Keratinocyte (primary cell): Measurements from ENCODE around the gene DDX42. TPM values are rescaled to one million over a fixed set of nuclear protein-coding genes. Genes with fewer than 3 reads are reported as not detected.

Experiments used
- DNase-seq: peaks from one replicate; pipeline ENCODE4 v3.0.0-alpha.2; 2011; ENCODE audit warnings: low read depth, missing footprints, low spot score
- FAIRE-seq: peaks from 2 replicates; lab custom pipeline; 2011; peaks lifted over from hg19 to GRCh38; lab: Jason Lieb, UNC
- H2AFZ ChIP-seq: 2 replicates; pipeline ENCODE4 v1.6.0; 2012; ENCODE audit warnings: low read length, control low read depth, inconsistent platforms; ENCODE audit not compliant: control insufficient read depth
- H3K27ac ChIP-seq: 2 replicates; pipeline ENCODE4 v1.5.1; 2011; ENCODE audit warnings: low read length; ENCODE audit not compliant: control insufficient read depth, insufficient read depth
- H3K27me3 ChIP-seq: 3 replicates; pipeline ENCODE4 v1.6.0; 2011; ENCODE audit warnings: low read length; ENCODE audit not compliant: control insufficient read depth, insufficient read depth; ENCODE audit errors: extremely low read depth
- H3K36me3 ChIP-seq, 2 experiments: 2 replicates in 1 of 2; 3 replicates in 1 of 2; pipeline ENCODE4 v1.5.1; 2011; ENCODE audit warnings: low read length in 2 of 2, mild to moderate bottlenecking in 1 of 2; ENCODE audit not compliant: control insufficient read depth in 2 of 2, insufficient read depth in 2 of 2; ENCODE audit errors: extremely low read depth in 1 of 2
- H3K4me1 ChIP-seq: 3 replicates; pipeline ENCODE4 v1.5.1; 2011; ENCODE audit warnings: low read length; ENCODE audit not compliant: control insufficient read depth, insufficient read depth; ENCODE audit errors: extremely low read depth
- H3K4me2 ChIP-seq: 3 replicates; pipeline ENCODE4 v1.6.0; 2011; ENCODE audit warnings: low read depth, low read length; ENCODE audit not compliant: control insufficient read depth, insufficient read depth; ENCODE audit errors: extremely low read depth
- H3K4me3 ChIP-seq, 3 experiments: fragments of 200-600 bp in 1 of 3; sonication (generic) in 1 of 3; 2 replicates in 2 of 3; 3 replicates in 1 of 3; pipeline ENCODE4 v1.5.1; 2011 to 2016; ENCODE audit warnings: low read length in 3 of 3, mild to moderate bottlenecking in 3 of 3, control low read depth in 2 of 3, inconsistent platforms in 1 of 3, low read depth in 1 of 3, mixed read lengths in 1 of 3, mixed run types in 1 of 3, moderate library complexity in 1 of 3; ENCODE audit not compliant: control insufficient read depth in 2 of 3, insufficient read depth in 2 of 3; ENCODE audit errors: extremely low read depth in 1 of 3
- H3K79me2 ChIP-seq: 2 replicates; pipeline ENCODE4 v1.6.0; 2012; ENCODE audit warnings: low read length; ENCODE audit not compliant: control insufficient read depth, insufficient read depth
- H3K9ac ChIP-seq: 3 replicates; pipeline ENCODE4 v1.6.0; 2011; ENCODE audit warnings: low read length; ENCODE audit not compliant: control insufficient read depth, insufficient read depth; ENCODE audit errors: extremely low read depth
- H3K9me1 ChIP-seq: 3 replicates; pipeline ENCODE4 v1.6.0; 2011; ENCODE audit warnings: low read length; ENCODE audit not compliant: control insufficient read depth, insufficient read depth; ENCODE audit errors: extremely low read depth
- H3K9me3 ChIP-seq: 2 replicates; pipeline ENCODE4 v1.5.1; 2012; ENCODE audit warnings: low read depth, low read length; ENCODE audit not compliant: control insufficient read depth
- H4K20me1 ChIP-seq: 3 replicates; pipeline ENCODE4 v1.6.0; 2011; ENCODE audit warnings: low read length; ENCODE audit not compliant: control insufficient read depth, insufficient read depth; ENCODE audit errors: extremely low read depth
- CTCF ChIP-seq, 3 experiments: IDR thresholded peaks in 1 of 3; conservative IDR thresholded peaks in 1 of 3; optimal IDR thresholded peaks in 1 of 3; 2 replicates in 2 of 3; 3 replicates in 1 of 3; pipeline versions ENCODE3 to v1.5.1; 2011; ENCODE audit warnings: low read length in 3 of 3, mild to moderate bottlenecking in 3 of 3, moderate library complexity in 2 of 3, control low read depth in 1 of 3, inconsistent platforms in 1 of 3; ENCODE audit not compliant: insufficient read depth in 2 of 3; ENCODE audit errors: extremely low read depth in 1 of 3
- EZH2 ChIP-seq: IDR thresholded peaks from one replicate; pipeline ENCODE4 v1.6.1; 2012; ENCODE audit warnings: inconsistent platforms, mild to moderate bottlenecking, low read length, moderate library complexity
- dilution Hi-C: fragments of 300-500 bp; cut with MboI; formaldehyde crosslinking; loops from one replicate; pipeline ENCODE4 v1.7.0; 2020; ENCODE audit warnings: low sequenced_read_pairs; ENCODE audit not compliant: extremely low pct_ligation_motif_present
- polyA plus RNA-seq, 5 experiments: library from polyadenylated mRNA; depleted of rRNA in 3 of 5; stranded (reverse) in 3 of 5; stranded (forward) in 1 of 5; unstranded in 1 of 5; fragments of >200 nt; gene quantifications; 1 replicate in 1 of 5; 2 replicates in 3 of 5; 3 replicates in 1 of 5; pipeline versions ENCODE4 v1.2.1 to v1.2.3, GENCODE V29; 2011 to 2012; ENCODE audit warnings: missing spikeins in 2 of 5, low read depth in 1 of 5, low replicate concordance in 1 of 5

Gene DDX42
- polyA plus RNA-seq, 1 donor (not counting 4 experiments of a cell fraction or from before 2014, with no cell fraction given): 116 TPM

GRCh38 chr17:63847525-63848249, 73.7 kb downstream of the DDX42 start:
- dilution Hi-C loops: no loop called here
- no peak overlapping the region for H3K4me3 ChIP-seq
- no peak for FAIRE-seq
- no peak overlapping the region for H3K27ac ChIP-seq
- no peaks in the 10 kb centered on the region for H3K9me1 ChIP-seq
- H3K4me1 ChIP-seq: peaks cover 4% of the 10 kb centered on the region
- H3K9ac ChIP-seq: no peak overlapping the region
- no peaks in the 10 kb centered on the region for H3K9me3 ChIP-seq
- no peak overlapping the region for H2AFZ ChIP-seq
- H3K79me2 ChIP-seq: no peaks in the 10 kb centered on the region
- no peak for DNase-seq
- H3K4me2 ChIP-seq: no peak overlapping the region
- TF ChIP-seq EZH2 (no peak), CTCF (optimal IDR thresholded peaks at IDR 0.05 in 1 of 3, IDR thresholded peaks at IDR 0.05 in 1 of 3, conservative IDR thresholded peaks at IDR 0.05 in 1 of 3; ENCODE audit: extremely low read depth in 1 of 3, insufficient read depth in 2 of 3, low read length in 3 of 3) (no peak)
- no peaks in the 10 kb centered on the region for H3K36me3 ChIP-seq
- H4K20me1 ChIP-seq: no peaks in the 10 kb centered on the region
- H3K27me3 ChIP-seq: peaks cover 9% of the 10 kb centered on the region

GRCh38 chr17:63848834-63849689, 75.1 kb downstream of the DDX42 start:
- H3K9ac ChIP-seq: peak overlapping the region; percentile 72
- H2AFZ ChIP-seq: peak overlapping the region; percentile 99
- H3K9me3 ChIP-seq: no peaks in the 10 kb centered on the region
- DNase-seq (peak; percentile 48), FAIRE-seq (no peak)
- no peaks in the 10 kb centered on the region for H3K36me3 ChIP-seq
- H4K20me1 ChIP-seq: no peaks in the 10 kb centered on the region
- peak; percentile 60 to 80 (median 76) for TF ChIP-seq CTCF (optimal IDR thresholded peaks at IDR 0.05 in 1 of 3, IDR thresholded peaks at IDR 0.05 in 1 of 3, conservative IDR thresholded peaks at IDR 0.05 in 1 of 3; ENCODE audit: extremely low read depth in 1 of 3, insufficient read depth in 2 of 3, low read length in 3 of 3)
- no peak for TF ChIP-seq EZH2
- H3K79me2 ChIP-seq: no peaks in the 10 kb centered on the region
- no peaks in the 10 kb centered on the region for H3K4me1 ChIP-seq
- H3K27ac ChIP-seq: peak overlapping the region; percentile 54
- H3K4me3 ChIP-seq: peak overlapping the region in 2 of 3 experiments; percentile 51 to 66
- dilution Hi-C loops: no loop called here
- H3K9me1 ChIP-seq: no peaks in the 10 kb centered on the region
- peak overlapping the region; percentile 82 for H3K4me2 ChIP-seq
- peaks cover 9% of the 10 kb centered on the region for H3K27me3 ChIP-seq
